H1 (cell line): ENCODE measurements around the gene CNTN6. TPM values are rescaled to one million over a fixed set of nuclear protein-coding genes. Genes with fewer than 3 reads are reported as not detected.

ENCODE experiments used
- CTCF ChIA-PET: fragments of 300-600 bp; sonication (Branson Sonifier 250); formaldehyde crosslinking; loops from one replicate; lab custom pipeline; 2021; ENCODE audit not compliant: partially characterized antibody; lab: Charles Lee
- POLR2A ChIA-PET: fragments of 300-600 bp; sonication (Branson Sonifier 250); formaldehyde crosslinking; loops from one replicate; lab custom pipeline; 2021; ENCODE audit warnings: inconsistent platforms; ENCODE audit not compliant: partially characterized antibody; lab: Charles Lee
- DNase-seq, 2 experiments: peaks; one replicate each; pipeline versions ENCODE4 v3.0.0 to v3.0.0-alpha.2; 2010 to 2022; ENCODE audit warnings: low spot score in 2 of 2, low read depth in 1 of 2, mixed read lengths in 1 of 2
- FAIRE-seq: peaks from 2 replicates; lab custom pipeline; 2011; peaks lifted over from hg19 to GRCh38; lab: Jason Lieb, UNC
- H2AFZ ChIP-seq: 2 replicates; pipeline ENCODE4 v1.8.1; 2012; ENCODE audit warnings: low read length, inconsistent platforms
- H2AK5ac ChIP-seq: 2 replicates; pipeline ENCODE4 v1.6.1; 2013; ENCODE audit warnings: low read depth, low read length
- H2BK120ac ChIP-seq: replicated peaks from 2 replicates; pipeline ENCODE3; 2013; ENCODE audit warnings: low read depth, low read length, inconsistent platforms
- H2BK12ac ChIP-seq: 2 replicates; pipeline ENCODE4 v1.6.1; 2013; ENCODE audit warnings: low read depth, low read length
- H2BK15ac ChIP-seq: 2 replicates; pipeline ENCODE4 v1.6.1; 2013; ENCODE audit warnings: low read length
- H2BK20ac ChIP-seq: 2 replicates; pipeline ENCODE4 v1.6.1; 2013; ENCODE audit warnings: low read length
- H2BK5ac ChIP-seq: 2 replicates; pipeline ENCODE4 v1.6.1; 2013; ENCODE audit warnings: low read depth, low read length
- H3K14ac ChIP-seq: 2 replicates; pipeline ENCODE4 v1.6.1; 2013; ENCODE audit warnings: inconsistent platforms; ENCODE audit not compliant: insufficient read length
- H3K18ac ChIP-seq: 2 replicates; pipeline ENCODE4 v1.6.1; 2013; ENCODE audit warnings: low read length; ENCODE audit errors: extremely low read depth
- H3K23ac ChIP-seq: 2 replicates; pipeline ENCODE4 v1.6.1; 2013; ENCODE audit warnings: inconsistent platforms; ENCODE audit not compliant: insufficient read length
- H3K23me2 ChIP-seq: 2 replicates; pipeline ENCODE4 v1.6.1; 2013; ENCODE audit warnings: low read depth, low read length
- H3K27ac ChIP-seq: 2 replicates; pipeline ENCODE4 v1.6.1; 2011; ENCODE audit warnings: low read depth, low read length, inconsistent platforms
- H3K27me3 ChIP-seq, 4 experiments: replicated peaks in 1 of 4; 1 replicate in 1 of 4; 2 replicates in 3 of 4; pipeline versions ENCODE4 v1.6.1 to v1.8.1; 2011 to 2013; ENCODE audit warnings: low read length in 3 of 4, mild to moderate bottlenecking in 3 of 4, inconsistent platforms in 2 of 4, mixed read lengths in 2 of 4, moderate library complexity in 1 of 4; ENCODE audit not compliant: control insufficient read depth in 3 of 4, insufficient read depth in 3 of 4; ENCODE audit errors: extremely low read depth in 1 of 4
- H3K36me3 ChIP-seq, 4 experiments: 2 replicates each; pipeline versions ENCODE4 v1.6.1 to v1.8.1; 2011 to 2013; ENCODE audit warnings: mild to moderate bottlenecking in 4 of 4, low read length in 3 of 4, moderate library complexity in 2 of 4, control low read depth in 1 of 4, inconsistent platforms in 1 of 4; ENCODE audit not compliant: insufficient read depth in 4 of 4, control insufficient read depth in 2 of 4
- H3K4ac ChIP-seq: replicated peaks from 2 replicates; pipeline ENCODE3; 2013; ENCODE audit warnings: low read length, low read depth, mixed read lengths, inconsistent platforms; ENCODE audit not compliant: insufficient read length
- H3K4me1 ChIP-seq, 4 experiments: replicated peaks in 1 of 4; 1 replicate in 1 of 4; 2 replicates in 3 of 4; pipeline versions ENCODE4 v1.6.1 to v1.8.1; 2011 to 2013; ENCODE audit warnings: low read length in 3 of 4, inconsistent platforms in 2 of 4, mixed read lengths in 1 of 4; ENCODE audit not compliant: insufficient read depth in 4 of 4, control insufficient read depth in 3 of 4
- H3K4me2 ChIP-seq, 2 experiments: 2 replicates each; pipeline versions ENCODE4 v1.6.1 to v1.8.1; 2011 to 2013; ENCODE audit warnings: low read depth in 2 of 2, low read length in 2 of 2, control low read depth in 1 of 2, inconsistent platforms in 1 of 2, mild to moderate bottlenecking in 1 of 2; ENCODE audit not compliant: insufficient read depth in 1 of 2
- H3K4me3 ChIP-seq, 4 experiments: fragments of 200-600, 300-600 bp in 1 of 4; sonication (generic), shearing (Covaris generic), sonication (Bioruptor Twin) in 1 of 4; 2 replicates each; pipeline versions ENCODE4 v1.5.1 to v1.8.1; 2011 to 2016; ENCODE audit warnings: low read length in 4 of 4, low read depth in 3 of 4, control low read depth in 2 of 4, inconsistent platforms in 2 of 4, mild to moderate bottlenecking in 2 of 4, mixed read lengths in 1 of 4, moderate library complexity in 1 of 4; ENCODE audit not compliant: insufficient read depth in 2 of 4; ENCODE audit errors: extremely low read depth in 1 of 4
- H3K56ac ChIP-seq: replicated peaks from 2 replicates; pipeline ENCODE3; 2013; ENCODE audit warnings: low read depth, mild to moderate bottlenecking, mixed read lengths, low read length, inconsistent platforms; ENCODE audit not compliant: insufficient read length
- H3K79me1 ChIP-seq: 2 replicates; pipeline ENCODE4 v1.6.1; 2013; ENCODE audit warnings: low read depth, low read length, control low read depth
- H3K79me2 ChIP-seq, 2 experiments: 2 replicates each; pipeline versions ENCODE4 v1.6.1 to v1.8.1; 2012 to 2013; ENCODE audit warnings: low read length in 2 of 2, mild to moderate bottlenecking in 2 of 2, inconsistent platforms in 1 of 2; ENCODE audit not compliant: insufficient read depth in 2 of 2, control insufficient read depth in 1 of 2
- H3K9ac ChIP-seq, 4 experiments: replicated peaks in 1 of 4; 1 replicate in 1 of 4; 2 replicates in 3 of 4; pipeline versions ENCODE4 v1.6.1 to v1.8.1; 2011 to 2013; ENCODE audit warnings: low read depth in 3 of 4, low read length in 3 of 4, control low read depth in 2 of 4, mild to moderate bottlenecking in 2 of 4, moderate library complexity in 2 of 4, inconsistent platforms in 1 of 4; ENCODE audit errors: extremely low read depth in 1 of 4
- H3K9me3 ChIP-seq, 2 experiments: 2 replicates each; pipeline versions ENCODE4 v1.6.1 to v1.8.1; 2012 to 2013; ENCODE audit warnings: mild to moderate bottlenecking in 2 of 2, moderate library complexity in 2 of 2, control low read depth in 1 of 2, inconsistent platforms in 1 of 2, low read depth in 1 of 2, low read length in 1 of 2, mixed read lengths in 1 of 2; ENCODE audit not compliant: insufficient read depth in 2 of 2
- H4K20me1 ChIP-seq, 2 experiments: replicated peaks in 1 of 2; 2 replicates each; pipeline versions ENCODE3 to v1.8.1; 2011 to 2013; ENCODE audit warnings: inconsistent platforms in 2 of 2, low read length in 2 of 2, mild to moderate bottlenecking in 1 of 2; ENCODE audit not compliant: insufficient read depth in 2 of 2, control insufficient read depth in 1 of 2
- H4K5ac ChIP-seq: 2 replicates; pipeline ENCODE4 v1.6.1; 2013; ENCODE audit warnings: low read length, low read depth, mixed read lengths, inconsistent platforms; ENCODE audit not compliant: insufficient read length
- H4K8ac ChIP-seq: 2 replicates; pipeline ENCODE4 v1.8.0; 2013; ENCODE audit warnings: mild to moderate bottlenecking, moderate library complexity, low read length, inconsistent platforms; ENCODE audit not compliant: insufficient read depth; ENCODE audit errors: extremely low read depth
- H4K91ac ChIP-seq: replicated peaks from 2 replicates; pipeline ENCODE3; 2013; ENCODE audit warnings: low read length, mixed read lengths, inconsistent platforms; ENCODE audit not compliant: insufficient read length
- CHD1 ChIP-seq: IDR thresholded peaks from 2 replicates; pipeline ENCODE4 v1.6.1; 2012; ENCODE audit warnings: low read depth, low read length, improper control_type of control experiment
- JUN ChIP-seq: IDR thresholded peaks from 2 replicates; pipeline ENCODE4 v1.6.1; 2011; ENCODE audit warnings: low read depth, mild to moderate bottlenecking, improper control_type of control experiment, low read length
- KDM5A ChIP-seq: fragments of 200-600 bp; IDR thresholded peaks from 2 replicates; pipeline ENCODE4 v1.7.1; 2012; ENCODE audit warnings: mild to moderate bottlenecking, low read length, inconsistent platforms, mixed read lengths
- RBBP5 ChIP-seq: IDR thresholded peaks from 2 replicates; pipeline ENCODE4 v1.7.1; 2012; ENCODE audit warnings: low read depth, mild to moderate bottlenecking, inconsistent platforms, low read length, moderate library complexity, borderline replicate concordance
- SAP30 ChIP-seq: fragments of 300-600 bp; sonication (generic); IDR thresholded peaks from 2 replicates; pipeline ENCODE4 v1.7.1; 2012; ENCODE audit warnings: low read length, moderate library complexity, mild to moderate bottlenecking, inconsistent platforms; ENCODE audit not compliant: insufficient read depth, insufficient replicate concordance
- WGBS, 2 experiments: shearing (Covaris generic) in 1 of 2; methylation state at CpG; one replicate each; pipeline versions ENCODE4 v1.1.6 to v1.1.7; 2013 to 2015; ENCODE audit warnings: low lambda C conversion rate in 2 of 2, mixed read lengths in 2 of 2, inconsistent platforms in 1 of 2, low coverage in 1 of 2, missing lambda C conversion rate in 1 of 2; ENCODE audit not compliant: insufficient replicate concordance in 2 of 2, insufficient coverage in 1 of 2, insufficient read length in 1 of 2; ENCODE audit errors: extremely low coverage in 1 of 2, missing lambda C conversion rate in 1 of 2; 5-methylcytosine and 5-hydroxymethylcytosine counted together
- polyA plus RNA-seq, 7 experiments: library from polyadenylated mRNA; depleted of rRNA in 3 of 7; stranded (reverse) in 5 of 7; unstranded in 2 of 7; fragments of >200 nt in 5 of 7; fragments of 200-250 nt in 2 of 7; gene quantifications; 1 replicate in 5 of 7; 2 replicates in 1 of 7; 4 replicates in 1 of 7; pipeline versions ENCODE4 v1.2.1 to v1.2.3, GENCODE V29; 2011 to 2013; ENCODE audit warnings: missing spikeins in 2 of 7, mixed read lengths in 2 of 7
- total RNA-seq: library from RNA; stranded (reverse); fragmentation: NEBNext Ultra II Directional; extraction: Animal tissue kit (Norgen Biotek cat#: 25700); gene quantifications from 2 replicates; pipeline ENCODE4 v1.2.1, GENCODE V29; 2021

CNTN6 gene
- total and polyA plus RNA-seq, 2 of the 8 experiments (the other 6 are each of a cell fraction or from before 2014, with no cell fraction given): not detected

DNA sequence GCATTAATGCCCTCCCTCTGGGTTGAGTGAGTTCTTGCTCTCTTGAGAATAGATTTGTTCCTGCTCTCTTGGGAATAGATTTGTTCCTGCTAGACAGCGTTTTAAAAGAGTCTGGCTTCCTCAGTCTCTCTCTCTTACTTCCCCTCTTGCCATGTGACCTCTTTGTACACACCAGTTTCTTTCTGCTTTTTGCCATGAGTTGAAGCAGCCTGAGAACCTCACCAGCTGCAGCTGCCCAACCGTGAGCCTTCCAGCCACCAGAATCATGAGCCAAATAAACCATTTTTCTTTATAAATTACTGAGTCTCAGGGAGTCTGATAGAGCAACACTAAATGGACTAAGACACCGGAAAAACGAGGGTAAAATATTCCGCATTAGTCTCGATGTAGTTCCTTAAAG lies 253.6 kb downstream of the CNTN6 start:
- no peaks in the 10 kb centered on the region for H3K23me2 ChIP-seq
- H4K5ac ChIP-seq: no peak overlapping the region
- H4K91ac ChIP-seq: no peak overlapping the region
- H3K9ac ChIP-seq: no peak overlapping the region
- no peak overlapping the region for H2BK20ac ChIP-seq
- FAIRE-seq: no peak
- H2AFZ ChIP-seq: peak overlapping the region; percentile 74; the same call in 1 of the 2 replicates
- H3K4ac ChIP-seq: no peak overlapping the region
- H3K79me2 ChIP-seq: no peaks in the 10 kb centered on the region
- no peaks in the 10 kb centered on the region for H3K9me3 ChIP-seq
- no peak for DNase-seq
- H3K27ac ChIP-seq: no peak overlapping the region
- H2BK120ac ChIP-seq: no peak overlapping the region
- WGBS, 2 experiments: 93% methylated on average over 6 of the region's 6 CpGs; no CpG with 5 or more reads in 1 of the 2 experiments
- TF ChIP-seq RBBP5 (no peak), KDM5A (no peak), SAP30 (no peak), CHD1 (no peak), JUN (no peak)
- no peaks in the 10 kb centered on the region for H3K36me3 ChIP-seq
- H3K79me1 ChIP-seq: no peaks in the 10 kb centered on the region
- no peak overlapping the region for H3K4me2 ChIP-seq
- H4K8ac ChIP-seq: no peak overlapping the region
- H3K4me3 ChIP-seq: no peak overlapping the region
- no peak overlapping the region for H2BK12ac ChIP-seq
- no peak overlapping the region for H3K23ac ChIP-seq
- peaks cover 0 to 3% (median 0%) of the 10 kb centered on the region in 4 experiments; a peak in 2 of 7 replicates for H3K4me1 ChIP-seq
- no peak overlapping the region for H3K18ac ChIP-seq
- H4K20me1 ChIP-seq: no peaks in the 10 kb centered on the region
- no peaks in the 10 kb centered on the region for H3K27me3 ChIP-seq
- no peak overlapping the region for H2AK5ac ChIP-seq
- H3K56ac ChIP-seq: no peak overlapping the region
- no peak overlapping the region for H2BK5ac ChIP-seq
- POLR2A ChIA-PET: no interaction called here
- no peak overlapping the region for H3K14ac ChIP-seq
- H2BK15ac ChIP-seq: no peak overlapping the region
- CTCF ChIA-PET: no interaction called here
